H1 (cell line): ENCODE results near the gene TMEM223. TPM values are rescaled to one million over a fixed set of nuclear protein-coding genes. Genes with fewer than 3 reads are reported as not detected.

Experiments
- BACH1 ChIP-seq: IDR thresholded peaks from 2 replicates; pipeline ENCODE4 v1.6.1; 2012; ENCODE audit warnings: low read length, improper control_type of control experiment
- BCL11A ChIP-seq, 2 experiments: IDR thresholded peaks; one replicate each; pipeline ENCODE4 v1.6.1; 2011; ENCODE audit warnings: low read depth in 2 of 2, low read length in 2 of 2, mild to moderate bottlenecking in 2 of 2
- BRCA1 ChIP-seq: IDR thresholded peaks from 2 replicates; pipeline ENCODE4 v1.6.1; 2012; ENCODE audit warnings: low read depth, low read length, improper control_type of control experiment
- CBX5 ChIP-seq: fragments of 300-800, 300-1000 bp; sonication (generic); IDR thresholded peaks from 2 replicates; pipeline ENCODE4 v1.7.1; 2016; ENCODE audit warnings: antibody characterized with exemption, low read length, low read depth
- CBX8 ChIP-seq: fragments of 300-800, 300-1000 bp; sonication (generic); IDR thresholded peaks from 2 replicates; pipeline ENCODE4 v1.7.1; 2016; ENCODE audit warnings: low read depth, low read length, borderline replicate concordance
- CEBPB ChIP-seq: IDR thresholded peaks from 2 replicates; pipeline ENCODE4 v1.6.1; 2012; ENCODE audit warnings: low read depth, low read length
- CHD2 ChIP-seq: IDR thresholded peaks from 2 replicates; pipeline ENCODE4 v1.6.1; 2012; ENCODE audit warnings: low read length, improper control_type of control experiment
- CREB1 ChIP-seq: IDR thresholded peaks from 2 replicates; pipeline ENCODE4 v1.6.1; 2012; ENCODE audit warnings: inconsistent platforms
- EGR1 ChIP-seq: IDR thresholded peaks from 2 replicates; pipeline ENCODE4 v1.6.1; 2011; ENCODE audit warnings: low read depth, low read length, borderline replicate concordance
- GABPA ChIP-seq: IDR thresholded peaks from 2 replicates; pipeline ENCODE4 v1.6.1; 2011; ENCODE audit warnings: mild to moderate bottlenecking, low read length, moderate library complexity, borderline replicate concordance; ENCODE audit not compliant: insufficient read depth
- GTF2F1 ChIP-seq: IDR thresholded peaks from 2 replicates; pipeline ENCODE4 v1.6.1; 2012; ENCODE audit warnings: low read depth, low read length, improper control_type of control experiment, borderline replicate concordance
- HDAC6 ChIP-seq: IDR thresholded peaks from one replicate; pipeline ENCODE4 v1.7.1; 2012; ENCODE audit warnings: low read depth, mild to moderate bottlenecking, inconsistent platforms, low read length, moderate library complexity
- KDM1A ChIP-seq: fragments of 200-600, 300-600 bp; sonication (generic); IDR thresholded peaks from 2 replicates; pipeline ENCODE4 v1.7.1; 2016; ENCODE audit warnings: mild to moderate bottlenecking, low read length, borderline replicate concordance
- MAFK ChIP-seq: IDR thresholded peaks from 2 replicates; pipeline ENCODE4 v1.6.1; 2012; ENCODE audit warnings: low read depth, mild to moderate bottlenecking, improper control_type of control experiment, low read length
- NANOG ChIP-seq: IDR thresholded peaks from 2 replicates; pipeline ENCODE4 v1.6.1; 2011; ENCODE audit warnings: low read length, low read depth, mild to moderate bottlenecking, inconsistent platforms; ENCODE audit not compliant: insufficient read depth, poor library complexity, severe bottlenecking
- NRF1 ChIP-seq: IDR thresholded peaks from 2 replicates; pipeline ENCODE4 v1.6.1; 2011; ENCODE audit warnings: mild to moderate bottlenecking, low read depth, low read length, improper control_type of control experiment
- POLR2A ChIP-seq, 2 experiments: IDR thresholded peaks; 1 replicate in 1 of 2; 2 replicates in 1 of 2; pipeline ENCODE4 v1.6.1; 2011; ENCODE audit warnings: low read depth in 2 of 2, low read length in 2 of 2, mild to moderate bottlenecking in 2 of 2; ENCODE audit errors: control extremely low read depth in 1 of 2
- RXRA ChIP-seq: IDR thresholded peaks from 2 replicates; pipeline ENCODE4 v1.6.1; 2011; ENCODE audit warnings: low read depth, mild to moderate bottlenecking, low read length, moderate library complexity; ENCODE audit not compliant: insufficient read depth
- SAP30 ChIP-seq: fragments of 300-600 bp; sonication (generic); IDR thresholded peaks from 2 replicates; pipeline ENCODE4 v1.7.1; 2012; ENCODE audit warnings: low read length, moderate library complexity, mild to moderate bottlenecking, inconsistent platforms; ENCODE audit not compliant: insufficient read depth, insufficient replicate concordance
- SIRT6 ChIP-seq: IDR thresholded peaks from one replicate; pipeline ENCODE4 v1.7.1; 2012; ENCODE audit warnings: low read length, inconsistent platforms
- SP1 ChIP-seq: IDR thresholded peaks from 2 replicates; pipeline ENCODE4 v1.6.1; 2011; ENCODE audit warnings: low read depth, low read length
- SP4 ChIP-seq: IDR thresholded peaks from 2 replicates; pipeline ENCODE4 v1.6.1; 2012; ENCODE audit warnings: low read length, inconsistent platforms
- SRF ChIP-seq: IDR thresholded peaks from 2 replicates; pipeline ENCODE4 v1.6.1; 2011; ENCODE audit warnings: mild to moderate bottlenecking, low read depth, low read length, moderate library complexity
- SUZ12 ChIP-seq: fragments of 200-600 bp; sonication (generic); IDR thresholded peaks from 2 replicates; pipeline ENCODE4 v1.6.1; 2012; ENCODE audit warnings: mild to moderate bottlenecking, inconsistent platforms, low read length, moderate library complexity, mixed read lengths
- TEAD4 ChIP-seq: IDR thresholded peaks from 2 replicates; pipeline ENCODE4 v1.6.1; 2012; ENCODE audit warnings: low read depth, low read length, inconsistent platforms, mixed read lengths
- polyA plus RNA-seq, 7 experiments: library from polyadenylated mRNA; depleted of rRNA in 3 of 7; stranded (reverse) in 5 of 7; unstranded in 2 of 7; fragments of >200 nt in 5 of 7; fragments of 200-250 nt in 2 of 7; gene quantifications; 1 replicate in 5 of 7; 2 replicates in 1 of 7; 4 replicates in 1 of 7; pipeline versions ENCODE4 v1.2.1 to v1.2.3, GENCODE V29; 2011 to 2013; ENCODE audit warnings: missing spikeins in 2 of 7, mixed read lengths in 2 of 7
- total RNA-seq: library from RNA; stranded (reverse); fragmentation: NEBNext Ultra II Directional; extraction: Animal tissue kit (Norgen Biotek cat#: 25700); gene quantifications from 2 replicates; pipeline ENCODE4 v1.2.1, GENCODE V29; 2021
- TF ChIP-seq, protein P1 (sequence below): IDR thresholded peaks from 2 replicates; pipeline ENCODE4 v1.6.1; 2011; ENCODE audit warnings: low read length, improper control_type of control experiment

The TMEM223 gene
- total and polyA plus RNA-seq, 2 of the 8 experiments (the other 6 are each of a cell fraction or from before 2014, with no cell fraction given): 22.9 to 64.1 TPM

DNA sequence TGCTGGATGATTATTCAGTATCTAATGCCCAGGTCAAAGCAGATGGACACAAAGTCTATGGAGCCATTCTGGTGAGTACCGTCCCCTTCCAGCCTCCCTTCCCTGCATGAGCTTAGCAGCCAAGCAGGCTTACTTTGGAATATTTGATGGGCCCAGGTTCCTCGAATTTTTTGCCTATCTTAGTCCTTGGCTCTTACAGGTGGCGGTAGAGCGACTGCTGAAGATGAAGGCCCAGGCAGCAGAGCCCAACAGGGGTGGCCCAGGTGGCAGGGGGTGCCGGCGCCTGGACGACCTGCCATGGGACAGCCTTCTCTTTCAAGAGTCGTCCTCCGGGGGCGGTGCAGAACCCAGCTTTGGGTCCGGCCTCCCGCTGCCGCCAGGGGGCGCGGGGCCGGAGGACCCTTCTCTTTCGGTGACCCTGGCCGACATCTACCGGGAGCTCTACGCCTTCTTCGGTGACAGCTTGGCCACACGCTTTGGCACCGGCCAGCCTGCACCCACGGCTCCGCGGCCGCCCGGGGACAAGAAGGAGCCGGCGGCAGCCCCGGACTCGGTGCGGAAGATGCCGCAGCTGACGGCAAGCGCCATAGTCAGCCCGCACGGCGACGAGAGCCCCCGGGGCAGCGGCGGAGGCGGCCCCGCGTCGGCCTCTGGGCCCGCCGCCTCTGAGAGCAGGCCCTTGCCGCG lies 5.3 kb downstream of the TMEM223 start (continued):
- TF ChIP-seq CREB1: peak; percentile 70
- TF ChIP-seq, protein P1, sequence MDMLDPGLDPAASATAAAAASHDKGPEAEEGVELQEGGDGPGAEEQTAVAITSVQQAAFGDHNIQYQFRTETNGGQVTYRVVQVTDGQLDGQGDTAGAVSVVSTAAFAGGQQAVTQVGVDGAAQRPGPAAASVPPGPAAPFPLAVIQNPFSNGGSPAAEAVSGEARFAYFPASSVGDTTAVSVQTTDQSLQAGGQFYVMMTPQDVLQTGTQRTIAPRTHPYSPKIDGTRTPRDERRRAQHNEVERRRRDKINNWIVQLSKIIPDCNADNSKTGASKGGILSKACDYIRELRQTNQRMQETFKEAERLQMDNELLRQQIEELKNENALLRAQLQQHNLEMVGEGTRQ: no peak
- no peak for TF ChIP-seq TEAD4
- TF ChIP-seq CBX5: no peak
- no peak for TF ChIP-seq SAP30
- TF ChIP-seq POLR2A (IDR thresholded peaks at IDR 0.05; ENCODE audit: control extremely low read depth in 1 of 2, low read depth in 2 of 2, low read length in 2 of 2): no peak
- peak; percentile 80 for TF ChIP-seq GABPA
- 0 out of 2 replicates have a peak, but pooled peaks have one; percentile 42 for TF ChIP-seq EGR1
- no peak for TF ChIP-seq MAFK
- TF ChIP-seq GTF2F1: no peak
- TF ChIP-seq SIRT6: no peak
- no peak for TF ChIP-seq BRCA1
- TF ChIP-seq BCL11A (IDR thresholded peaks at IDR 0.05; ENCODE audit: low read depth in 2 of 2, low read length in 2 of 2): no peak
- no peak for TF ChIP-seq HDAC6
- peak; percentile 6; the same call in 1 of the 2 replicates for TF ChIP-seq SRF
- TF ChIP-seq NRF1: no peak
- no peak for TF ChIP-seq NANOG
- TF ChIP-seq SP4: 0 out of 2 replicates have a peak, but pooled peaks have one; percentile 43
- no peak for TF ChIP-seq RXRA
- TF ChIP-seq SUZ12: no peak
- peak; percentile 51; the same call in 1 of the 2 replicates for TF ChIP-seq KDM1A
- TF ChIP-seq BACH1: no peak
- no peak for TF ChIP-seq CHD2
- TF ChIP-seq CEBPB: no peak; the same call in 1 of the 2 replicates
- no peak for TF ChIP-seq CBX8
- TF ChIP-seq SP1: no peak
